Subcutaneous preadipocyte (primary cell): ENCODE results near the gene DHX34. TPM values are rescaled to one million over a fixed set of nuclear protein-coding genes. Genes with fewer than 3 reads are reported as not detected.

ENCODE experiments used
- total RNA-seq: library from RNA; depleted of rRNA; stranded (reverse); fragments of >200 nt; gene quantifications from 2 replicates; pipeline ENCODE4 v1.2.3, GENCODE V29; 2012

The DHX34 gene, protein sequence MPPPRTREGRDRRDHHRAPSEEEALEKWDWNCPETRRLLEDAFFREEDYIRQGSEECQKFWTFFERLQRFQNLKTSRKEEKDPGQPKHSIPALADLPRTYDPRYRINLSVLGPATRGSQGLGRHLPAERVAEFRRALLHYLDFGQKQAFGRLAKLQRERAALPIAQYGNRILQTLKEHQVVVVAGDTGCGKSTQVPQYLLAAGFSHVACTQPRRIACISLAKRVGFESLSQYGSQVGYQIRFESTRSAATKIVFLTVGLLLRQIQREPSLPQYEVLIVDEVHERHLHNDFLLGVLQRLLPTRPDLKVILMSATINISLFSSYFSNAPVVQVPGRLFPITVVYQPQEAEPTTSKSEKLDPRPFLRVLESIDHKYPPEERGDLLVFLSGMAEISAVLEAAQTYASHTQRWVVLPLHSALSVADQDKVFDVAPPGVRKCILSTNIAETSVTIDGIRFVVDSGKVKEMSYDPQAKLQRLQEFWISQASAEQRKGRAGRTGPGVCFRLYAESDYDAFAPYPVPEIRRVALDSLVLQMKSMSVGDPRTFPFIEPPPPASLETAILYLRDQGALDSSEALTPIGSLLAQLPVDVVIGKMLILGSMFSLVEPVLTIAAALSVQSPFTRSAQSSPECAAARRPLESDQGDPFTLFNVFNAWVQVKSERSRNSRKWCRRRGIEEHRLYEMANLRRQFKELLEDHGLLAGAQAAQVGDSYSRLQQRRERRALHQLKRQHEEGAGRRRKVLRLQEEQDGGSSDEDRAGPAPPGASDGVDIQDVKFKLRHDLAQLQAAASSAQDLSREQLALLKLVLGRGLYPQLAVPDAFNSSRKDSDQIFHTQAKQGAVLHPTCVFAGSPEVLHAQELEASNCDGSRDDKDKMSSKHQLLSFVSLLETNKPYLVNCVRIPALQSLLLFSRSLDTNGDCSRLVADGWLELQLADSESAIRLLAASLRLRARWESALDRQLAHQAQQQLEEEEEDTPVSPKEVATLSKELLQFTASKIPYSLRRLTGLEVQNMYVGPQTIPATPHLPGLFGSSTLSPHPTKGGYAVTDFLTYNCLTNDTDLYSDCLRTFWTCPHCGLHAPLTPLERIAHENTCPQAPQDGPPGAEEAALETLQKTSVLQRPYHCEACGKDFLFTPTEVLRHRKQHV
- 12.9 and 22.7 TPM in 2 replicates for total RNA-seq

DNA sequence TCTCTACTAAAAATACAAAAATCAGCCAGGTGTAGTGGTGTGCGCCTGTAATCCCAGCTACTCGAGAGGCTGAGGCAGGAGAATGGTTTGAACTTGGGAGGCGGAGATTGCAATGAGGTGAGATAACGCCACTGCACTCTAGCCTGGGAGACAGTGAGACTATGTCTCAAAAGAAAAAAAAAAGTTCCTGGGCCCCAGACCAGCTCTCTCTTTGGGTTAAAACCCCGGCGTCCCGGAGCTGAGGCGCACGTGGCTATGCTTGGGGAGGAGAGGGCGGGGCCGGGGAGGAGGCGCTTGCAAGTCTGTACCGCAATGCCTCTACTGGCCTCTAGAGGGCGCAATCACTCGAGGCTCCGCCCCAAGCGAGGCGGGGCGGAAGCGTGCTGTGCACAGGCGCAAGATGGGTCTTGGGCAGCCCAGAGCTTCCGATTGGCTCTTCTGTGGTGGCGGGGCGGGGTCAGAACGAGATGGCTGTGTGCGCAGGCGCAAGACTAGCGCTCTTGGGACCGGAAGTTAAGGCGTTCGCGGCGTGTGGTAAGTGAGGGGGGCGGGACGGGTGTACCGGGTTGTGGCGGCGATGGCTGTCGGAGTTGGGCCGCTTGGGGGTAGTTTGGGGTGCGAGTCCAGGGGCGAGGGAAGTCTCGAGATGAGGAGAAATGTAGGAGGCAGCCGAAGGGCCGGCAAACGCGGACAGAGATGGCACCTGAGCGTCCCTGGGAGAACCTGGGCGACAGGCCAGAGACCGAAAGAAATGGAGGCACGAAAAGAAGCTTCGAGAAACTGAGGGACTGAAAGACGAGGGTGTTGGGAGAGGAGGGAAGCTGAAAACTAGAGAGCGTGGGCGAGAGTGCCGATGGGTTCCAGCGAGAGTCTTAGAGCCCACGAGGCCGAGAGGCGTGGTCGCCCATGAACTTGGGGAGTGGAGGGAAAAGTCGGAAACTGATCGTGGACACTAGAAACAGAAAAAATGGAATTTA lies at the start of gene DHX34:
Gene DHX34, plus strand, starts transcription at position 497 of the 977 bp plus-strand sequence. CDS start 3,716 bp downstream, outside the sequence.

DNA sequence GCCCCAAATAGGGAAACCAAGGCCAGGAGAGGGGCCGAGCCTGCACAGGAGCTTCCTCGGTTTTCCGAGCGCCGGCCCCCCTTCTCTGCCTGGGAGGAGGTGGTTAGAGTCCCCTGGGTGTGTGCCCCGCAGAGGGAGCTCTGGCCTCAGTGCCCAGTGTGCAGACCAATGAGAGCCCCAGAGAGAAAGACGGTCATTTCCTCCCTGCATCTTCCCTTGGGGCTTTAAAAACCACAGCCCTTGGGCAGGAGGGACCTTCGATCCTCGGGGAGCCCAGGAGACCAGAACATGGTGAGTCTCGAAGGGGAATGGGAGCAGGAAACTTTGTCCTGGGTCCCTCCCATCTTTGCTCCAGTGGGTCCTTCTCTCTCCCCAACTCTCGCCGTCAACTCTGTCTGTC lies 39.5 kb upstream of the DHX34 start, which contains the start of gene C5AR1:
Gene C5AR1, plus strand, starts transcription at position 254 of the 400 bp plus-strand sequence. Its CDS starts 35 bp downstream, at position 289.

DNA sequence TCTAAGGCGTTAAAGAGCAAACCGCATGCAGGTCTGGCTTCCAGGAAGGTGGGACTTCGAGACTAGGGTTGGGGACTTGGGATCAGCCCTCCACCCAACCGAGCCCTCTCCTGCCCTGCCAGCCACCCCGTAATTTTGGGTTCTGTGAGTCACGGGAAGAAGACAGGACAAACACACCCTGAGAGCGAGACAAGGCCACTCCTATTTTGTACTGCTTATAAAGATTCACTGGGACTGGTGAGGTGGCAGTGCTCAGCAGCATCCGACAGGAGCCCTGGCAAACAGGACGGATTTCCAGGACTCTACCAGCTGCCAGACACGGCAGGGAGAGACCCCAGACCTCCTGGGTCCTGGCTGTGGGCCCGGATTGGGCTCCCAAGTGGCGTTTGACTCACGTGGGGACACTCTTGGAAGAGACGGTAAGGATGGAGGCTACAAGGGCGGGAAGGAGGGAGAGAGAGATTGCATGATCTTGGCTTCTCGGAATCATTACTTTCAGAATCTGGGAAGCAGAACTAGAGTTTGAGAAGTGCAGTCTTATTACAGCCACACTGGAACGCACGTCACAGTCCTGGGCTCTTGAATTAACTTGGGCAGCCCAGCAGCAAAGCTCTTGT lies 17.1 kb upstream of the DHX34 start, which contains the start of gene C5AR2:
Gene C5AR2, plus strand, starts transcription at position 245 of the 617 bp plus-strand sequence. CDS start 8,625 bp downstream, outside the sequence.

DNA sequence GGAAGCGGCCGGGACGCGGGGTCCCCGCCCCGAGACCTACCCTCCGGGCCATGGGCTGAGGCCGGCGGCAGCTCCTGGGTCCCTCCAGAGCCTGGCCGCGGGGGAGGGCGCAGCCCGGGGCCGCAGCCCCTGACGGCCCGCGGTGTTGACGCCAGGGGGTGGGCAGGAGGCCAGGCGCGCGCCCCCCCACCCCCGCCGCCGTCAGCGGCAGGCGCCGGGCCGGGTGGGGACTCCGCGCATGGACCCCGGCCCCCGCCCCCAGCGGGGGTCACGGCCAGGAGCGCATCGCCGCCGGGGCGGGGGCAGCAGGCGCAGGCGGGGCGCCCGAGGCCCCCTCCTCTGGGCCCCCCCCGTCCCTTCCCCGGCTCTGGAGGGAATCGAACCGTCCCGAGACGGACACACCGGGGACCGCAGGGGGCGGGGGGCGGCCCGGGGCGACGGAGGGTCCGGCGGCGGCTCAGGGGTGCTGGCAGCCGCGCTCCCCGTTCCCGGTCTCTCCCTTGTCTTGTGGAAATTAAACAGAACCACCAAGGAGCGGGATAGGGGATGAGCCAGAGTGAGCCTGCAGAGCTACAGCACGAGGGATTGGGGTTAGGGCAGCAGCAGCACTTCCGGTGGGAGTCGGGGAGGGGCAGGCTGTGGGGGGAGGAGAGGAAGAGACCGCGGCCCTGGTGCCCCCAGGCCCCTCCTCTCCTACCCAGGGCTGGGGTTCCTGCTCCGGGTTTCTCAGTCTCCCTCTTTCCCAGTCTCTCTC lies 70.1 kb downstream of the DHX34 start, which contains the start of gene MEIS3:
Gene MEIS3, minus strand, starts transcription at position 498 of the 754 bp plus-strand sequence. Its CDS starts 446 bp downstream, at position 52.

Other genes starting within 250 kb of the DHX34 start
- gene ZC3H4, start 235.5 kb upstream of the DHX34 start, total RNA-seq, result 14.7 and 23.1 TPM in 2 replicates
- 106 and 128 TPM in 2 replicates for gene SAE1, start 218.5 kb upstream of the DHX34 start, total RNA-seq
- gene BBC3, start 118.1 kb upstream of the DHX34 start, total RNA-seq, result 9.8 and 10.3 TPM in 2 replicates
- gene CCDC9, start 92.8 kb upstream of the DHX34 start, total RNA-seq, result 5.3 and 5.5 TPM in 2 replicates
- 1.2 and 1.5 TPM in 2 replicates for gene INAFM1, start 74.4 kb upstream of the DHX34 start, total RNA-seq
- gene C5AR1, start 39.5 kb upstream of the DHX34 start, total RNA-seq, result 0.37 TPM in 1 of 2 replicates, not detected in the other
- gene C5AR2, start 17.1 kb upstream of the DHX34 start, total RNA-seq, result under 0.01 and 0.20 TPM in 2 replicates
- gene MEIS3, start 70.2 kb downstream of the DHX34 start, total RNA-seq, result 20.1 and 34.9 TPM in 2 replicates
- gene SLC8A2, start 122.6 kb downstream of the DHX34 start, total RNA-seq, result not detected in 2 replicates
- 3.3 and 3.5 TPM in 2 replicates for gene KPTN, start 134.9 kb downstream of the DHX34 start, total RNA-seq
- gene NAPA, start 165.7 kb downstream of the DHX34 start, total RNA-seq, result 59.4 and 63.6 TPM in 2 replicates
- under 0.01 TPM in 2 replicates for gene ZNF541, start 223.8 kb downstream of the DHX34 start, total RNA-seq